Adrenal gland (tissue), 12 donors: ENCODE data around the gene TMEM81. TPM values are rescaled to one million over a fixed set of nuclear protein-coding genes. Genes with fewer than 3 reads are reported as not detected.

Experiments used
- DNase-seq, 7 donors: peaks; one replicate each; pipeline ENCODE4 v3.0.0-alpha.2; 2019 to 2020
- H3K27ac ChIP-seq, 5 donors: fragments of 200-600 bp; sonication (generic) in 4 of 5; 1 replicate in 3 of 5; 2 replicates in 2 of 5; pipeline versions ENCODE4 v1.5.1 to v1.8.0; 2016 to 2020; ENCODE audit warnings: mild to moderate bottlenecking in 1 of 5
- H3K27me3 ChIP-seq: fragments of 200-600 bp; 2 replicates; pipeline ENCODE4 v1.8.0; 2021
- H3K36me3 ChIP-seq, 2 donors: fragments of 200-600 bp; replicated peaks in 1 of 2; 1 replicate in 1 of 2; 2 replicates in 1 of 2; pipeline versions ENCODE4 v1.5.1 to v1.8.0; 2018 to 2022
- H3K4me1 ChIP-seq, 2 donors: fragments of 200-600 bp; replicated peaks in 1 of 2; 1 replicate in 1 of 2; 2 replicates in 1 of 2; pipeline versions ENCODE4 v1.5.1 to v1.8.0; 2018 to 2021
- H3K4me3 ChIP-seq, 4 donors: fragments of 200-600 bp; sonication (generic) in 3 of 4; one replicate each; pipeline ENCODE4 v1.5.1; 2016 to 2018
- H3K9me3 ChIP-seq, 3 donors: fragments of 200-600 bp; sonication (generic) in 1 of 3; replicated peaks in 1 of 3; 1 replicate in 2 of 3; 2 replicates in 1 of 3; pipeline versions ENCODE4 v1.5.1 to v1.8.0; 2016 to 2021
- CTCF ChIP-seq, 6 experiments: fragments of 450-650 bp in 4 of 6; fragments of 200-600 bp in 2 of 6; sonication (generic) in 1 of 6; IDR thresholded peaks; 1 replicate in 5 of 6; 2 replicates in 1 of 6; pipeline versions ENCODE4 v1.5.1 to v1.8.0; 2016 to 2021; ENCODE audit warnings: antibody characterized with exemption in 6 of 6, mild to moderate bottlenecking in 2 of 6, moderate library complexity in 1 of 6
- POLR2A ChIP-seq, 2 donors: fragments of 450-650 bp; IDR thresholded peaks; one replicate each; pipeline ENCODE4 v1.6.1; 2017; ENCODE audit warnings: antibody characterized with exemption in 2 of 2, mild to moderate bottlenecking in 2 of 2, moderate library complexity in 1 of 2
- WGBS, 4 donors: extraction: QIAGEN DNeasy Blood & Tissue Kit in 2 of 4; methylation state at CpG; one replicate each; pipeline versions ENCODE4 v1.1.5 to v1.1.7; 2013 to 2017; 5-methylcytosine and 5-hydroxymethylcytosine counted together
- intact Hi-C, 2 donors: fragments of 100-400 bp; cut with DNase I; formaldehyde crosslinking; loops; one replicate each; pipeline versions ENCODE4 v1.14.1 to v1.15.0; 2022 to 2023
- polyA plus RNA-seq, 3 donors: library from polyadenylated mRNA; stranded (reverse); fragments of 200-250 nt in 2 of 3; fragments of 350-450 nt in 1 of 3; fragmentation: Illumina TruSeq in 1 of 3; extraction: RNeasy Lipid Tissue Mini Kit (QIAGEN cat#74804) in 1 of 3; gene quantifications; one replicate each; pipeline ENCODE4 v1.2.3, GENCODE V29; 2013 to 2014
- total RNA-seq, 9 donors: library from RNA; depleted of rRNA in 4 of 9; stranded (reverse); fragments of >200 nt in 4 of 9; fragments of 120-200 nt in 1 of 9; fragmentation: NEBNext Ultra II Directional in 1 of 9; extraction: Animal tissue kit (Norgen Biotek cat#: 25700) in 1 of 9; gene quantifications; one replicate each; pipeline versions ENCODE4 v1.1.0 to v1.2.4, GENCODE V29; 2013 to 2023
- donor health status: healthy with polysubstance abuse.
- donor health status: Bipolar disorder and iron deficiency.
- donor health status: DM: yes; HTN: yes; CAD: no.
- donor health status: DM: no; HTN: no; CAD: no.
- donor health status: DM: no; HTN: no; CAD: no.
- donor health status: DM: yes; HTN: yes; CAD: no.

TMEM81 gene
- total and polyA plus RNA-seq, 12 donors = 1.9 to 5.0 (median 3.5) TPM

GRCh38 chr1:205073511-205073910, 10.7 kb downstream of the TMEM81 start:
- intact Hi-C loops = no loop called here
- Histone ChIP-seq H3K9me3 (no peaks in the 10 kb centered on the region), H3K27ac (no peak overlapping the region), H3K4me1 (no peaks in the 10 kb centered on the region), H3K4me3 (no peak overlapping the region), H3K36me3 (no peaks in the 10 kb centered on the region), H3K27me3 (no peaks in the 10 kb centered on the region)
- DNase-seq = peak in 1 of 7 donors; percentile 30
- TF ChIP-seq POLR2A (IDR thresholded peaks at IDR 0.05) (no peak), CTCF (IDR thresholded peaks at IDR 0.05) (no peak)
- 87 to 93% (median 92%) methylated on average over 9 to 12 of the region's 12 CpGs for WGBS, 4 donors

- 82 to 95% (median 87%) methylated on average over 5 to 8 of the region's 8 CpGs for WGBS, 4 donors
- Histone ChIP-seq H3K27me3 (no peaks in the 10 kb centered on the region), H3K9me3 (no peaks in the 10 kb centered on the region), H3K4me1 (no peaks in the 10 kb centered on the region), H3K4me3 (no peak overlapping the region), H3K36me3 (no peaks in the 10 kb centered on the region), H3K27ac (no peak overlapping the region)
- no peak for TF ChIP-seq POLR2A (IDR thresholded peaks at IDR 0.05)
- TF ChIP-seq CTCF (IDR thresholded peaks at IDR 0.05) = no peak
- no peak for DNase-seq
- intact Hi-C loops = no loop called here
Observed at GRCh38 chr1:205072881-205073280, 11.4 kb downstream of the TMEM81 start.

- H3K9me3 ChIP-seq = no peaks in the 10 kb centered on the region
Observed at GRCh38 chr1:205072286-205072685, 12.0 kb downstream of the TMEM81 start.

GRCh38 chr1:205071801-205072200, 12.5 kb downstream of the TMEM81 start:
- WGBS, 4 donors = 87 to 88% (median 87%) methylated on average over 5 to 12 of the region's 12 CpGs
- Histone ChIP-seq H3K27me3 (no peaks in the 10 kb centered on the region), H3K4me1 (no peaks in the 10 kb centered on the region), H3K27ac (no peak overlapping the region), H3K4me3 (no peak overlapping the region), H3K9me3 (no peaks in the 10 kb centered on the region), H3K36me3 (no peaks in the 10 kb centered on the region)
- intact Hi-C loops = no loop called here
- TF ChIP-seq POLR2A (IDR thresholded peaks at IDR 0.05) (no peak), CTCF (IDR thresholded peaks at IDR 0.05) (no peak)
- DNase-seq = no peak

More at GRCh38 chr1:205072286-205072685, 12.0 kb downstream of the TMEM81 start:
- no peak for DNase-seq
- Histone ChIP-seq H3K27ac (no peak overlapping the region), H3K36me3 (no peaks in the 10 kb centered on the region), H3K4me3 (no peak overlapping the region), H3K27me3 (no peaks in the 10 kb centered on the region), H3K4me1 (no peaks in the 10 kb centered on the region)
- 81 to 95% (median 83%) methylated on average over 3 to 9 of the region's 9 CpGs for WGBS, 4 donors
- intact Hi-C loops = no loop called here
- no peak for TF ChIP-seq CTCF (IDR thresholded peaks at IDR 0.05)
- TF ChIP-seq POLR2A (IDR thresholded peaks at IDR 0.05) = no peak
